GM19193 (cell line): ENCODE results near the gene GNAQ.

ENCODE experiments used
- POLR2A ChIP-seq: IDR thresholded peaks from 4 replicates; pipeline ENCODE4 v1.6.1; 2011; ENCODE audit not compliant: insufficient read depth, insufficient read length; ENCODE audit errors: extremely low read depth

GNAQ gene

DNA sequence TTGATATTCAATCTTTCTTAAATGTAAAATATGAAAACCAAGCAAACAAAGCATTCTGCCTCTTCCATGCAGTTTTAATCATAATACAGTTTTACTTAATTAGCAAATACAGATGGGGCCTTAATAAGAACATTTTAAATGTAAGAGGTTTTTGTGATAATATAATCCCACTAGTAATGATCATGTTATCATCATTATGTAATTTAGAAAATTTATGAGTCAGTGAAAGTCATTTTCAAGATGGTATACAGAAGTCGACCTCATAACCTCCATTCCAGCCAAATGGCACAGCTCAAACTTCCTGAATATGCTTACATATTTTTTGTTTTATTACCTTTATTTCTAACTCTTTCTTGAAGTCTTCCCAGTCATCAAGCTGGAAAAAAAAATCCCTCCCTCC, 281.3 kb downstream of the GNAQ start:
- TF ChIP-seq POLR2A: no peak

DNA sequence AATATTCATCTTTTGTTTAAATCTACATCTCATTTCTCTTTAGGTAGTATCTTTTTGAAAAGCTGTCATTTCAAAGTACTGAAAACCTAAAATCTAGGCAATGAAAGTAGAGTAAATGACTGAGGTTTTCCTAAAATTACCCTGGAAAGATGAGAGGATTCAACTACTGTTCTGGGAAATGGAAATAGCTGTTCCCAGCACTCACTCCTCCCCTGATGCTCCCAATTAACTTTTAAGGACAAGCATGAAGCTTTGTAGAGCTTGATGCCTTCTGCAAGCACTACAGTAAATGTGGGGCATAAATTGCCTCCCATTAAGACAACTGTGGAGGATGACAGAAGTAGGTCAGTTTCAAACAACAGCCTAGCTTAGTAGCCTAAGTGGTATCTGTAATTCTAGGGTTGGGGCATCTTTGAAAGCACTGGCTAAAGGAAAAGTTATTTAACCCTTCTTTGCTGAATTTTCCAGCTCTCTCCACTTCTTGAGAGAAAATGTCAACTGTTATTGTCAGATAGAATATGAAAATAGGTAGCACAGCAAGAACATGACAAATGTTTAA, 283.3 kb downstream of the GNAQ start:
- no peak for TF ChIP-seq POLR2A

DNA sequence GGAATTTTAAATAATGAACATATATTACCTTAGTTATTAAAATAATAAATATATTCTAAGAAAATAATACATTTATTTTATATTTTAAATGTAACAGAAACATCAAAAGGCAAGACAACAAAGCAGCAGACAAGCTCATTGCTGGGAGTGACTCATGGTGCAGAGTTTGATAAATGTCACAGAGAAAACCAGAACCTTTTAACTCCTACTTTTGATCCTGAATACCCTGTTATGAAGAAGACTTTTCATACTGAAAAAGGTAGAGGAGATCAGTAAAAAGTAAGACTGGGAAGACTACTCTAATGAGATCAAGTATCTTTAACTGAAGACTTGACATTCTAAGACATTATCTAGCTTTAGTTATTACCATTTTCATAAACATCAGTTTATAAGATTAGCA, 284.4 kb downstream of the GNAQ start:
- TF ChIP-seq POLR2A: no peak

DNA sequence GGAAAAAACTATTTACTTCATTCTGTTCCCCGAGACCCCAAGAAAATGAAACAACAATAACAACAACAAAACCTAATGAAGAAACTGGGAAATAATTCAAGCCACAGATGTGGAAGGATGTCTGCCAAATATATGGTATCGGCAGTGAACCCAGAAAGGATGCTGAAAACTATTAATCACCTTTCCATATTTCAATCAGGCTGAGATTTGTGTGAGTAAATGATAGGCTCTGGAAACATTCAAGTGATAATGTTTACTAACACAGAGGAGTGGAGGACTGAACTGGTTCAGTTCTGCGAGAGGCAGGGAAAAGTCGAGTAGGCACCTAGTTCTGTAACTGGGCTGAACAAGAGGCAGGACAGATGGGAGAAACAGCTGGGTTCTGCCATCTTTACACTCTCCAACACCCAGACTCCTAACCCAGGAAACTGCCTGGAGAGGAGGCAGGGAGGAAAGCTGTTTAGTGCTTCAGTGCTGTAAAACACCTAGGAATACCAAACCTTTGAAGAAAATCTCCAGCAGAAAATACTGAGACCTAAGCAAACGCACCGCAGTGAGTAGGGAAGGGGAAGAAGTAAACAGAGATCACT, 286.7 kb downstream of the GNAQ start:
- no peak for TF ChIP-seq POLR2A

DNA sequence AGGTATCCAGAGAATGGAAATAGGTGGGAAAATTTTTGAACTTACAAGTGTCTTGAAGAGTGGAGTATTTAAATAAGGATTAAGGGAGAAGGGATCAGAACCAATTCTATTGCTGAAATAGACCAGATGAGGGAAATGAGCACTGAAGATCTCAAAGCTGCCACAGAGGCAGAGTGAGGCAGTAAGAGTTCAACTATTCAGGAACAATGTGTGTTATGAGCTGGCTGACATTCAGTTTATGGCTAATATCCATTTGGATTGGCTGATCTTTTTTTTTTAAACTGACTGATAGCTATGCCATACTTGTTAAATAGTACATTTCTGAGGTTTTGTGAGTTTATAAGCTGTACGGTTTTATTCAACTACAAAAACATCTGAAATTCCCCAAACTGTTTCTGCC, 288.2 kb downstream of the GNAQ start:
- no peak for TF ChIP-seq POLR2A

DNA sequence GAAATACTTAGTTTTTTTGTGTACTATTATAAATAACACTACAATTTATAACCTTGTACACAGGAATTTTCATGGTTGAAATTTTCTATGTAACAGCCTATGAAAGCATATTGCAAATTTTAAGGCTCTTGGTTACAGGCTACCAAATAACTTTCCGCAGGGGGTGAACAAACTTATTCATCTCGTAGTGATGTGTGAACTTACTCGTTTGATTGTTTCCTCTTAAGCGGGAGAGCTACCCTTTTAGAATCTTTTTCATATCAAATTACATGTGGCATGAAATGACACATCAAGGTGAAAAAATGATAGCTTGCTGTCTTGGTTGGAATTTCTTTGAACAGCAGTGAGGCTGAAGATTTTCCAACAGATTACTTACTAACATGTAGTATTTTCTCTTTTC, 292.7 kb downstream of the GNAQ start:
- TF ChIP-seq POLR2A: no peak

DNA sequence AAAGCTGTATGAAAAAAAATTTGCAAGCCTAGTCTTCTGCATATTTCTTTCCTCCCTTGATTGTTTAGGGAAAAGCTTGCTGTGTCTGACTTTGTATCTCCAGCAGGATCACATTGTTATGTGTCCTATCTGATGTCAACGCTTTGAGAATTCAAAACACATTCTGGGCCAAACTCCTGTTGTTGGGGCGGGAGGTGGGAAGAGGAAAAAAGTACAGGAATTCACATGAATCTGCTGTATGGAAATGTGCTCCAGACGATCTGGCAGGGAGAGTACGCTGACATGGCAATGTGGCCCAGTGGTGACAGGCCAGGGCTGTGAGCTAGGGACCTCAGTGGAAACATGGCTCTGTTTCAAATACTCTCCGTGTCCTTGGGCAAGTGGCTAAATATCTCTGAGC, 296.1 kb downstream of the GNAQ start:
- TF ChIP-seq POLR2A: no peak

DNA sequence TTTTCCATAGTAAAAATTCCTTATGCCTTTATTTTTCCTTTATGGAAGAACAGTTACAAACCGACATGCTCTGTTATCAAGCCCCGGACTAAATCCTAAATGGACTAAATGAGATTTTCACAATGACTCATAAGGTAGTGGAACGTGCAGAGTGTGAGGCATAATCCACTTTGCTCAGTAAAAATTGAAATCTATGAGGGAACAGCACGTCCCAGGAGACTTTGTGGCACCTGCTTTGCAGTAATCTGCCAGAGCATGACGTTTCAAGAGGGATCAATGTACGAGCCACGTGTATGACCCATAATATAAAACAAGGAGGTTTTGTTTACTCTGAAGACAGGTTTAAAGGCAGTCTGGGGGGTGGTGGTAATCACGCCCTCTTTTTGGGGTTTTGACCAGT, 299.7 kb downstream of the GNAQ start:
- TF ChIP-seq POLR2A: no peak

DNA sequence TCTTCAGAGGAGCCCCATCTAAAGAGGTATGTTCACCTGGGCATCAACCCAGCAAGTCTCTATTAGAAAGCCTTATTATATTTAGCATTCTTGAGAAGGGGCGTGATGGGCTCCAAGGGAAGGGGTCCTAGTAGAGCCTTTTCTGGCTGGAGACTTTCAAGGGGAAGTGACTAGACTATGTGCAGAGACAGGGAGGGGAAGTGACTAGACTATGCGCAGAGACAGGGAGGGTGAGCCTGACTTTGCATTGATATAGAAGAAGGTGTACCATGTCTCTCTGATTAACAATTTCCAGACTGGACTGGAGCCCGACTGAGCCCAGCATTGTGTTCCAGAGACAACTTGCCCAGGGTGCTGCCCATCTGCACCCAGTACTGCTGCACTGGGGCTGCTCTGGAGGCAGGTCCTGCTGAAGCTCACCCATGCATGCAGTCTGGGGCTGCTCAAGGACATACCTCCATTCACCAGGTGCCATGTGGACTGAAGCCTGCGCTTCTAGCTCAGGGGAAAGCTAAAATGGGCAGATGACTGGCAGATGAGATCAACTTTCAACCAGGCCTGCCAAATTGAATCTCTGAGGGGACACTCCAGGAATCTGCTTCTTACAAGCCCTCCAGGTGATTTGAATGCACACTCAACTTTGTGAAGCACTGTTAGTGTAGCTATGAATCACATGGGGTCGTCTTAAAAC, 300.5 kb downstream of the GNAQ start:
- no peak for TF ChIP-seq POLR2A

DNA sequence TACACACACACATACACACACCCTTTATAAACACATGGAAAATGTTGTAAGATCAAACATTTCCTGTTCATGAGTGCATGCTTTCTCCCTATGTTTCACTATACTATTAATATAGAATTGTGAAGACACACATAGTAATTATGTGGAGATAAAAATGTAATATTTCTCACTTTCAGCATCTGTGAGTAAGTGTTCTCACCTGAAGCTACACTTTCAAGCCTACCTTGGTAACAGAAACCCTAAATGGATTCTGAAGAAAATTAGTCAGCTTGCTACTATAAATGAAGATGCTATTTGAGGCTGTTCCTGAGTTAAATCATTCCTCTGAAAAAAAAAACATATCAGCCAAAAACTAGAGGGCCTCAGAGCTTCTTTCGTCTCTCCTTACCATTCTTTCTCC, 302.4 kb downstream of the GNAQ start:
- no peak for TF ChIP-seq POLR2A

DNA sequence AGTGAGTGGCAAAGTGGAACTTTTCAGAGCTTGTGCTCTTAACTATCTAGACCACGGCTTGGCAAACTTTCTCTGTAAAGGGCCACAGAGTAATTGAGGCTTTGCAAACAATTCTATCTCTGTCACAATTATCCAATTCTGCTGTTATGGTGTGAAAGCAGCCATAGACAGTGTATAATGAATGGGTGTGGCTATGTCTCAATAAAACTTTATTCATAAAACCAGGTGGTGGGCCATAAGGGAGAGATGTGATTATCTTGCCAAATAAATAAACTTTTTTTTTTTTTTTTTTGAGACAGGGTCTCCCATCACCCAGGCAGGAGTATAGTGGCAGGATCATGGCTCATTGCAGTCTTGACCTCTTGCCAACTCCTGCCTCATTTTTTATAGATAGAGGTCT, 304.8 kb downstream of the GNAQ start:
- no peak for TF ChIP-seq POLR2A

DNA sequence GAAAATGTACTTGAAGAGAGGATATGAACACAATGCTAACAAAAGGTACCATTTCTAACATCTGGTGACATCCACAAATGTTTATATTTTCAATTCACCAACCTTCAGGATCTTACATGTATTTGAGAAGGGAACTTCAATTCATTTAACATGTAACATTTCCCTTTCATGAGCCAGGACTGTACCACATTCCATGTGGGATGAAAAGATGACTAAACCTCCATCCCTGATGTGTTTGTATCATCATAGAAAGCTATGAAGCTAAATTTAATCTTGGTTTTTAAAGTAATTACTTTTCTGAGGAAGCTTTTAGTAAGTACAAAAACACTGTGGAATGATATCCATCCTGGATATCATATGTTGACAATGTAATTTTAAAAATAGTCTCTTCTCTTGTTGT, 305.3 kb downstream of the GNAQ start:
- no peak for TF ChIP-seq POLR2A

DNA sequence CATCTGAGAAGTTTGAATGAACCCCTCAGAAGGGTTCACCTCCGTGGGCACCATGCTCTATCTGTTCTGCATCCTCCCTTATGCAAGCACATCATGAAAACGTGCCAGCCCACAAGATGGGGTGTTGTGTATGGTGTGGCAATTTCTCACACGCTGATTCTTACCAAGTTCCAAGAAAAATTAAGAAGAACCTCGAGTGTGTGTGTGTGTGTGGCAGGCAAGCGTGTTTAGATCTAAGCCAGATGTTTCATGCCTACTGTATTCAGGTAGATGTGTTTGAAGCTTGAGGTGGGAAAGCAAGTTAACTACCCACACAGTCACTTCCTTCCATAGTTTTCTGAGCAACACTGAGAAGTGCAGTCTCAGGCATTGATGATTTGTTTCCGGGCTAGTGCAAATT, 305.8 kb downstream of the GNAQ start:
- TF ChIP-seq POLR2A: no peak

DNA sequence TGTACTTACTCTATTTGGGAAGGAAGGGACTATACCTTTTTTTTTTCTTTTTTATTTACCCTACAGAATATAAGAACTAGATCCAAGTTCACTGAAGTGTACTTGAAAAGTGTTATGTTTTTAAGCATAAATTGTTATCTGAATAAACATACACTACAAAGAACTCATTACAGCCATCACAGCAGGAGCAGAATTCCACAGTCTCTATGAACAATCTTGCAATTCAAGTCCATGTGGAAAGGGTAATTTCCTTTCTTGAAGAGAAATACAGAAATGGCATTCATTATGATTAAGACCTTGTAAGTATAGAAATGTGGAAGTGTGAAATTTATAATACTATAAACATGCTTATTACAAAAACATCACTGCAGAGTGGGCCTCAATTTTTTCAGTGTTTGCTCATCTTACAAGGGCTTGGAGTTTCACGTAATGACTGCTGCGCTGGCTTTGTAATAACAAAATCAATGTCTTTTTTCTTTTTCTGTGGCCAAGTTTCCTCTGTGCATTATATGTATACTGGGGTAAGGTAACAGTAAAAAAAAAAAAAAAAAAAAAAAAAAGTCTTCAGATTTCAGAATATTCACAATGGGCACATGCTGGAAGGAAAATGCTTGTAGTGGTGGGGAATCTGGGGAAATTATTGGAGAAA, 306.4 kb downstream of the GNAQ start:
- no peak for TF ChIP-seq POLR2A

DNA sequence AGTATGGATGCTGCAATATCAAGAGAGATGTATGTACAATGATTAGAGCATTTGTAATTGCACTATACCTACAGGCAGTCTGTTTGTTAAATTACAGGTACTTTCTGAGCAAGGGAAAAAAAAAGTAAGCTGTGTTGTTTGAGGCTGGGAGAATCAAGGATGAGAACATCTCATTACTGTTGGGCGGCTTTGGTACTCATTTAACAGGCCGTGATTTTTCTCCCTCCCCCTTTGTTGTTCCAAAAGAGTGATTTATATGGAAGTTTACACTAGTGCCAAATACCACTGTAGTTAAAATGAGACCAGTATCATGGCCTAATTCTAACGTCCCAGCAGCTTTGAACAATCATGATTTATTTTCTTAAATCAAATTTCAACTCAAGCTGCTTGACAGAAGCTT, 312.3 kb downstream of the GNAQ start:
- no peak for TF ChIP-seq POLR2A

DNA sequence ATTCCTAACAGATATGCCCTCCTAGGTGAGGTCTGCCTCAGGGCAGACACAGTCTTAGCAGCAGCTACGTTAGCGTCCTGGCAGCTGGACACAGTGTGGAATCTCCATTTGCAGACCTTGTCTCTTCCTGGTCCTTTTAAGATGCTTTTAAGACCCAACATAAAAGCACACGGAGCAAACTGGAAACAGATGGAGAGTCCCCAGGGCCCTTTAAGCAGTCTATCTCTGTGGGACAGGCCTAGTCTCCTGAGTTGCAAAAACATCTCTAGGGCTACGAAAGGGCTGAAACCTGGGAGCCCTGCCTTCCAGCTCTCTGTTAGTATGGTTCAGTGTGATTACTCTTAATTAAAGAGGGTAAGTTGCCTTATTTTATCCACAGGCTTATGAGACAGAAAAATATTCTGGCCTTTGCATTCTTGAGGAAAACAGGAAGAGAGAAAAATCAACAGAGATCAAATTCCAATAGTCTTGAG, 317.5 kb downstream of the GNAQ start:
- TF ChIP-seq POLR2A: no peak

DNA sequence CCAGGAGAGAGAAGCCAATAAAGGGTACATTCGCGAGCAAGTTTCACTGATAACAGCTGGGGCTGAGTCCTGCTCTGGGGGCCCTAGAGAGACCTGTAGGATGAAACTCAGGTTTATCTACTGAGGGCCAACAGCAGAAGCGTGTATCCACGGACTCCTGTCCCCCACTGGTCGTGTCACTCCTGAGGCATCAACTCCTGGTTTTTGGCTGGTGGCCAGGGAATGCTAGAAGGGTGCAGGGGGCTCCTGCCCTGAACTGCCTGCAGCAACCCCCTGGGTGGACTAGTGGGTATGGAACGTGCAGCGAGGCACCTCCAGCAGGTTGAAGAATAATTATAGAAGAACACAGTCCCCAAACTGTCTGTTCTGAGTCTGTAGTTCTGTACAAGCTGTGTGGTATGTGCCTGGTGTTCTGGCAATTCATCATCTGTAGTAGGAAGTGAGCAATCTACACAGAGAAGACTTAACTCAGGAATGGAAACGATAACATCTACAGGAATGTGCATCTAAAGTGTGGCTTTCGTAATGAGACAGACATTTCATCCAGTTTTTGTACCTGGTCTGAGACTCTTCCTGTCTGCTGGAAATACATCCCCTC, 319.0 kb downstream of the GNAQ start:
- TF ChIP-seq POLR2A: no peak
